Cardiac fibroblast (primary cell): ENCODE results near the gene PCDHB9.
"Not testable (repeated sequence)": the region's sequence is repeated elsewhere in the genome, so short reads cannot be mapped to it uniquely, and the experiment has no call there.

Experiments used
- DNase-seq, 2 donors: peaks; one replicate each; pipeline versions ENCODE4 v3.0.0 to v3.0.0-alpha.2; 2010; ENCODE audit warnings: low read depth in 2 of 2
- H3K4me3 ChIP-seq, 2 donors: replicated peaks in 1 of 2; 1 replicate in 1 of 2; 2 replicates in 1 of 2; pipeline ENCODE4 v1.5.1; 2011; ENCODE audit warnings: low read depth in 2 of 2, low read length in 2 of 2, mild to moderate bottlenecking in 2 of 2, moderate library complexity in 1 of 2
- CTCF ChIP-seq: IDR thresholded peaks from one replicate; pipeline ENCODE4 v1.5.1; 2011; ENCODE audit warnings: low read depth, mild to moderate bottlenecking, low read length, inconsistent platforms

PCDHB9 gene

GRCh38 chr5:141186897-141187512, at the start of gene PCDHB9:
TSS of gene PCDHB9 (plus strand) at chr5:141187161. CDS start at chr5:141187319, 158 bp downstream.
- DNase-seq: peak; percentile 8 to 18
- no peak within 1 kb of the TSS for H3K4me3 ChIP-seq
- TF ChIP-seq CTCF: peak; percentile 33

DNA sequence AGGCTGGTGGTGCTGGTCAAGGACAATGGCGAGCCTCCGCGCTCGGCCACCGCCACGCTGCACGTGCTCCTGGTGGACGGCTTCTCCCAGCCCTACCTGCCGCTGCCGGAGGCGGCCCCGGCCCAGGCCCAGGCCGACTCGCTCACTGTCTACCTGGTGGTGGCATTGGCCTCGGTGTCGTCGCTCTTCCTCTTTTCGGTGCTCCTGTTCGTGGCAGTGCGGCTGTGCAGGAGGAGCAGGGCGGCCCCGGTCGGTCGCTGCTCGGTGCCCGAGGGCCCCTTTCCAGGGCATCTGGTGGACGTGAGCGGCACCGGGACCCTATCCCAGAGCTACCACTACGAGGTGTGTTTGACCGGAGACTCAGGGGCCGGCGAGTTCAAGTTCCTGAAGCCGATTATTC, 49.6 kb upstream of the PCDHB9 start:
- H3K4me3 ChIP-seq, DNase-seq: not testable (repeated sequence)

DNA sequence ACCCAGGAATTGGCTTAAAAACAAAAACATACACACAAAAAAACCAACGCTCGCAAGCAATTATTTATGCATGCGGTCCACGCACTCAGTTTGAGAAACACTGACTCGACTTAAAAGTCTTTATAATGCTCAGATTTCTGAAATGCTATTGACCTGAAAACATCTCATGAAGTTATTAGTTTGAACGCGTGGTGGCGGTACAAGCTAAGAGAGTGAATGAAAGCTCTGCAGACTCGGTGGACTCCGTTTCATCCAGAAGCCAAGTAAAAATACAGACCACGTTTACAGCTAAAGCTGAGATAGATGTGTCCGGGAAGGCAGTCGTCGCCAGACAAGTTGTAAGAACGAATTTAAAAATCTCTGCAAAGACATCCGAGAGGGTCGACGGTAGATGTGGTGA, 37.1 kb upstream of the PCDHB9 start, which contains the start of gene PCDHB6:
TSS of gene PCDHB6 (plus strand) at position 246 of the 400 bp plus-strand sequence. CDS start 201 bp downstream, outside the sequence.
- peak; percentile 14 for TF ChIP-seq CTCF
- H3K4me3 ChIP-seq: no peak within 1 kb of the TSS
- peak; percentile 3 to 27 for DNase-seq

DNA sequence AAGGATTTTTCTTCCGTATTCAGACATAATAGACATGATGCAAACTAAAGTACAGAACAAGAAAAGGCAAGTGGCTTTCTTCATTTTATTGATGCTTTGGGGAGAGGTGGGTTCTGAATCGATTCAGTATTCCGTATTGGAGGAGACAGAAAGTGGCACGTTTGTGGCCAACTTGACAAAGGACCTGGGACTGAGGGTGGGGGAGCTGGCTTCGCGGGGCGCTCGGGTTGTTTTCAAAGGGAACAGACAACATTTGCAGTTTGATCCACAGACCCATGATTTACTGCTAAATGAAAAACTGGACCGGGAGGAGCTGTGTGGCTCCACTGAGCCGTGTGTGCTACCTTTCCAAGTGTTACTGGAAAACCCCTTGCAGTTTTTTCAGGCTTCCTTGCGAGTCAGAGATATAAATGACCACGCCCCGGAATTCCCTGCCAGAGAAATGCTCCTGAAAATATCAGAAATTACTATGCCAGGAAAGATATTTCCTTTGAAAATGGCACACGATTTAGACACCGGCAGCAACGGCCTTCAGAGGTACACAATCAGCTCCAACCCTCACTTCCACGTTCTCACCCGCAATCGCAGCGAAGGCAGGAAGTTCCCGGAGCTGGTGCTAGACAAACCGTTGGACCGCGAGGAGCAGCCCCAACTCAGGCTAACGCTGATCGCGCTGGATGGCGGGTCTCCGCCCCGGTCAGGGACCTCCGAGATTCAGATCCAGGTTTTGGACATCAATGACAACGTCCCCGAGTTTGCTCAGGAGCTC, 36.6 kb upstream of the PCDHB9 start:
- H3K4me3 ChIP-seq: no peak overlapping the region

GRCh38 chr5:141150993-141151325, 36.0 kb upstream of the PCDHB9 start:
- no peak for TF ChIP-seq CTCF
- no peak for DNase-seq
- H3K4me3 ChIP-seq: no peak overlapping the region

More for the DNA sequence above, 36.6 kb upstream of the PCDHB9 start:
- DNase-seq: no peak
- TF ChIP-seq CTCF: no peak

- H3K4me3 ChIP-seq, DNase-seq: not testable (repeated sequence)
Measured at GRCh38 chr5:141151632-141152031, 35.3 kb upstream of the PCDHB9 start.

DNA sequence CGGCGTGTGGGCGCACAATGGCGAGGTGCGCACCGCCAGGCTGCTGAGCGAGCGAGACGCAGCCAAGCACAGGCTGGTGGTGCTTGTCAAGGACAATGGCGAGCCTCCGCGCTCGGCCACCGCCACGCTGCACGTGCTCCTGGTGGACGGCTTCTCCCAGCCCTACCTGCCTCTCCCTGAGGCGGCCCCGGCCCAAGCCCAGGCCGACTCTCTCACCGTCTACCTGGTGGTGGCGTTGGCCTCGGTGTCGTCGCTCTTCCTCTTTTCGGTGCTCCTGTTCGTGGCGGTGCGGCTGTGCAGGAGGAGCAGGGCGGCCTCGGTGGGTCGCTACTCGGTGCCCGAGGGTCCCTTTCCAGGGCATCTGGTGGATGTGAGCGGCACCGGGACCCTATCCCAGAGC, 34.9 kb upstream of the PCDHB9 start:
- DNase-seq, H3K4me3 ChIP-seq: not testable (repeated sequence)

DNA sequence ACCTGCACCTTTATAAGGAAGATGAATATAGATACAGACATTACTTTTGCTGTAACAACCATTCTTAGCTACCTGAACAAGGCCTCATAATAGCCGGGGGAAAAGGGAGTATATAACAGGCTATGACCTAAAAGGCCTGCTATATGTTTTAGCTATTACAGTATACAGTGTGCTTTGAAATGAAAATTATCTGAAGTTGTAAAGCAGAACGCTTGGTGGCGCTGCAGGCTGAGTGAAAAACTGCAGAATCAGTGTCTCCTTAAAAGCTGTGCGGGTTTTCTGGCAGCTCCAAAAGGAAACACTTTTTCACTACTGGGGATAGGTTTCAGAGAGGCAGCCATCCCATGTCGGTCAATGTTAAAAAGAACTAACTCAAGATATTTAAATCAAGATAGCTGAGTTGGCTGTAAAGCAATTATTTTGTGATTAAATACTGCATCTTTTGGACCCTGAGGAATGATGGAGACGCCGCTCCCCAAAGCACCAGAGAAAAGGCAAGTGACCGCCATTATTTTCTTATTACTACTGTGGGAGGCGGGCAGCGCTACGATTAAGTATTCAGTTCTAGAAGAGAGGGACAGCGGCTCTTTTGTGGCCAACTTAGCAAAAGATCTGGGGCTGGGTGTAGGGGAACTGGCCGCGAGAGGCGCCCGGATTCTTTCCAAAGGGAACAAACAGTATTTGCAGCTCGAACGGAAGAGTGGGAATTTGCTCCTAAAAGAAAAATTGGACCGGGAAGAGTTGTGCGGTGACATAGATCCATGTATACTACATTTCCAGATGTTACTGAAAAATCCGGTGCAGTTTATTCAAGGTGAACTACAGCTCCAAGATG, 31.2 kb upstream of the PCDHB9 start:
- H3K4me3 ChIP-seq: no peak overlapping the region
- no peak for TF ChIP-seq CTCF
- DNase-seq: no peak

DNA sequence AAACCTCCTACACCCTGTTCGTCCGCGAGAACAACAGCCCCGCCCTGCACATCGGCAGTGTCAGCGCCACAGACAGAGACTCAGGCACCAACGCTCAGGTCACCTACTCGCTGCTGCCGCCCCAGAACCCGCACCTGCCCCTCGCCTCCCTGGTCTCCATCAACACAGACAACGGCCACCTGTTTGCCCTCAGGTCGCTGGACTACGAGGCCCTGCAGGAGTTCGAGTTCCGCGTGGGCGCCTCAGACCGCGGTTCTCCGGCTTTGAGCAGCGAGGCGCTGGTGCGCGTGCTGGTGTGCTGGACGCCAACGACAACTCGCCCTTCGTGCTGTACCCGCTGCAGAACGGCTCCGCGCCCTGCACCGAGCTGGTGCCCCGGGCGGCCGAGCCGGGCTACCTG, 29.6 kb upstream of the PCDHB9 start:
- DNase-seq: not testable (repeated sequence)

DNA sequence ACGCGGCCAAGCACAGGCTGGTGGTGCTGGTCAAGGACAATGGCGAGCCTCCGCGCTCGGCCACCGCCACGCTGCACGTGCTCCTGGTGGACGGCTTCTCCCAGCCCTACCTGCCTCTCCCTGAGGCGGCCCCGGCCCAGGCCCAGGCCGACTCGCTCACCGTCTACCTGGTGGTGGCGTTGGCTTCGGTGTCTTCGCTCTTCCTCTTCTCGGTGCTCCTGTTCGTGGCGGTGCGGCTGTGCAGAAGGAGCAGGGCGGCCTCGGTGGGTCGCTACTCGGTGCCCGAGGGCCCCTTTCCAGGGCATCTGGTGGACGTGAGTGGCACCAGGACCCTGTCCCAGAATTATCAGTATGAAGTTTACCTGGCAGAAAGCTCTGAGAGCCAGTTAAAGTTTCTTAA, 29.1 kb upstream of the PCDHB9 start:
- not testable (repeated sequence) for DNase-seq, H3K4me3 ChIP-seq

More for the DNA sequence above, 29.6 kb upstream of the PCDHB9 start:
- not testable (repeated sequence) for H3K4me3 ChIP-seq
